Keratinocyte (primary cell): ENCODE data around the gene SELENOF. TPM values are rescaled to one million over a fixed set of nuclear protein-coding genes. Genes with fewer than 3 reads are reported as not detected.

Experiments
- DNase-seq: peaks from one replicate; pipeline ENCODE4 v3.0.0-alpha.2; 2011; ENCODE audit warnings: low read depth, missing footprints, low spot score
- FAIRE-seq: peaks from 2 replicates; lab custom pipeline; 2011; peaks lifted over from hg19 to GRCh38; lab: Jason Lieb, UNC
- H2AFZ ChIP-seq: 2 replicates; pipeline ENCODE4 v1.6.0; 2012; ENCODE audit warnings: low read length, control low read depth, inconsistent platforms; ENCODE audit not compliant: control insufficient read depth
- H3K27ac ChIP-seq: 2 replicates; pipeline ENCODE4 v1.5.1; 2011; ENCODE audit warnings: low read length; ENCODE audit not compliant: control insufficient read depth, insufficient read depth
- H3K27me3 ChIP-seq: 3 replicates; pipeline ENCODE4 v1.6.0; 2011; ENCODE audit warnings: low read length; ENCODE audit not compliant: control insufficient read depth, insufficient read depth; ENCODE audit errors: extremely low read depth
- H3K36me3 ChIP-seq, 2 experiments: 2 replicates in 1 of 2; 3 replicates in 1 of 2; pipeline ENCODE4 v1.5.1; 2011; ENCODE audit warnings: low read length in 2 of 2, mild to moderate bottlenecking in 1 of 2; ENCODE audit not compliant: control insufficient read depth in 2 of 2, insufficient read depth in 2 of 2; ENCODE audit errors: extremely low read depth in 1 of 2
- H3K4me1 ChIP-seq: 3 replicates; pipeline ENCODE4 v1.5.1; 2011; ENCODE audit warnings: low read length; ENCODE audit not compliant: control insufficient read depth, insufficient read depth; ENCODE audit errors: extremely low read depth
- H3K4me2 ChIP-seq: 3 replicates; pipeline ENCODE4 v1.6.0; 2011; ENCODE audit warnings: low read depth, low read length; ENCODE audit not compliant: control insufficient read depth, insufficient read depth; ENCODE audit errors: extremely low read depth
- H3K4me3 ChIP-seq, 3 experiments: fragments of 200-600 bp in 1 of 3; sonication (generic) in 1 of 3; 2 replicates in 2 of 3; 3 replicates in 1 of 3; pipeline ENCODE4 v1.5.1; 2011 to 2016; ENCODE audit warnings: low read length in 3 of 3, mild to moderate bottlenecking in 3 of 3, control low read depth in 2 of 3, inconsistent platforms in 1 of 3, low read depth in 1 of 3, mixed read lengths in 1 of 3, mixed run types in 1 of 3, moderate library complexity in 1 of 3; ENCODE audit not compliant: control insufficient read depth in 2 of 3, insufficient read depth in 2 of 3; ENCODE audit errors: extremely low read depth in 1 of 3
- H3K79me2 ChIP-seq: 2 replicates; pipeline ENCODE4 v1.6.0; 2012; ENCODE audit warnings: low read length; ENCODE audit not compliant: control insufficient read depth, insufficient read depth
- H3K9ac ChIP-seq: 3 replicates; pipeline ENCODE4 v1.6.0; 2011; ENCODE audit warnings: low read length; ENCODE audit not compliant: control insufficient read depth, insufficient read depth; ENCODE audit errors: extremely low read depth
- H3K9me1 ChIP-seq: 3 replicates; pipeline ENCODE4 v1.6.0; 2011; ENCODE audit warnings: low read length; ENCODE audit not compliant: control insufficient read depth, insufficient read depth; ENCODE audit errors: extremely low read depth
- H3K9me3 ChIP-seq: 2 replicates; pipeline ENCODE4 v1.5.1; 2012; ENCODE audit warnings: low read depth, low read length; ENCODE audit not compliant: control insufficient read depth
- H4K20me1 ChIP-seq: 3 replicates; pipeline ENCODE4 v1.6.0; 2011; ENCODE audit warnings: low read length; ENCODE audit not compliant: control insufficient read depth, insufficient read depth; ENCODE audit errors: extremely low read depth
- EZH2 ChIP-seq: IDR thresholded peaks from one replicate; pipeline ENCODE4 v1.6.1; 2012; ENCODE audit warnings: inconsistent platforms, mild to moderate bottlenecking, low read length, moderate library complexity
- dilution Hi-C: fragments of 300-500 bp; cut with MboI; formaldehyde crosslinking; loops from one replicate; pipeline ENCODE4 v1.7.0; 2020; ENCODE audit warnings: low sequenced_read_pairs; ENCODE audit not compliant: extremely low pct_ligation_motif_present
- polyA plus RNA-seq, 5 experiments: library from polyadenylated mRNA; depleted of rRNA in 3 of 5; stranded (reverse) in 3 of 5; stranded (forward) in 1 of 5; unstranded in 1 of 5; fragments of >200 nt; gene quantifications; 1 replicate in 1 of 5; 2 replicates in 3 of 5; 3 replicates in 1 of 5; pipeline versions ENCODE4 v1.2.1 to v1.2.3, GENCODE V29; 2011 to 2012; ENCODE audit warnings: missing spikeins in 2 of 5, low read depth in 1 of 5, low replicate concordance in 1 of 5
- TF ChIP-seq, protein P1 (sequence below), 3 experiments: IDR thresholded peaks in 1 of 3; conservative IDR thresholded peaks in 1 of 3; optimal IDR thresholded peaks in 1 of 3; 2 replicates in 2 of 3; 3 replicates in 1 of 3; pipeline versions ENCODE3 to v1.5.1; 2011; ENCODE audit warnings: low read length in 3 of 3, mild to moderate bottlenecking in 3 of 3, moderate library complexity in 2 of 3, control low read depth in 1 of 3, inconsistent platforms in 1 of 3; ENCODE audit not compliant: insufficient read depth in 2 of 3; ENCODE audit errors: extremely low read depth in 1 of 3

Gene SELENOF
- polyA plus RNA-seq, 1 donor (not counting 4 experiments of a cell fraction or from before 2014, with no cell fraction given) = 246 TPM

DNA sequence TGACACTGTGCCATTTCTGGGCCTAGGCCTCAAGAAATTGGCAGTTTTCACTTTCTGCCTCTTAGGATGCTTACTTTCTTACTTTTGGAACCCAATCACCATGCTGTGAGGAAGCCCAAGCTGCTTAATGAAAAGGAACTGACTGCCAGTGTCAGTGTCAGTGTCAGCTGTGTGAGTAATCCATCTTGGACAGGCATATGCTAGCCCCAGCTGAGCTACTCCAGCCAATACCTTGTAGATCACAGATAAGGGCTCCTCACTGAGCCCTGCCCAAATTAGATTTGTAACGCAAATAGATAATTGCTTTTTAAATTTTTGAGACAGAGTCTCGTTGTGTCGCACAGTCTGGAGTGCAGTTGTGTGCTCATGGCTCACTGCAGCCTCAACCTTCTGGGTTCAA lies 59.6 kb downstream of the SELENOF start:
- FAIRE-seq = no peak
- no peak for TF ChIP-seq EZH2
- TF ChIP-seq, protein P1, sequence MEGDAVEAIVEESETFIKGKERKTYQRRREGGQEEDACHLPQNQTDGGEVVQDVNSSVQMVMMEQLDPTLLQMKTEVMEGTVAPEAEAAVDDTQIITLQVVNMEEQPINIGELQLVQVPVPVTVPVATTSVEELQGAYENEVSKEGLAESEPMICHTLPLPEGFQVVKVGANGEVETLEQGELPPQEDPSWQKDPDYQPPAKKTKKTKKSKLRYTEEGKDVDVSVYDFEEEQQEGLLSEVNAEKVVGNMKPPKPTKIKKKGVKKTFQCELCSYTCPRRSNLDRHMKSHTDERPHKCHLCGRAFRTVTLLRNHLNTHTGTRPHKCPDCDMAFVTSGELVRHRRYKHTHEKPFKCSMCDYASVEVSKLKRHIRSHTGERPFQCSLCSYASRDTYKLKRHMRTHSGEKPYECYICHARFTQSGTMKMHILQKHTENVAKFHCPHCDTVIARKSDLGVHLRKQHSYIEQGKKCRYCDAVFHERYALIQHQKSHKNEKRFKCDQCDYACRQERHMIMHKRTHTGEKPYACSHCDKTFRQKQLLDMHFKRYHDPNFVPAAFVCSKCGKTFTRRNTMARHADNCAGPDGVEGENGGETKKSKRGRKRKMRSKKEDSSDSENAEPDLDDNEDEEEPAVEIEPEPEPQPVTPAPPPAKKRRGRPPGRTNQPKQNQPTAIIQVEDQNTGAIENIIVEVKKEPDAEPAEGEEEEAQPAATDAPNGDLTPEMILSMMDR (optimal IDR thresholded peaks at IDR 0.05 in 1 of 3, IDR thresholded peaks at IDR 0.05 in 1 of 3, conservative IDR thresholded peaks at IDR 0.05 in 1 of 3; ENCODE audit: extremely low read depth in 1 of 3, insufficient read depth in 2 of 3, low read length in 3 of 3) = no peak
- H3K9me1 ChIP-seq = no peaks in the 10 kb centered on the region
- H3K9ac ChIP-seq = no peak overlapping the region
- no peak for DNase-seq
- no peaks in the 10 kb centered on the region for H3K4me1 ChIP-seq
- H3K79me2 ChIP-seq = no peaks in the 10 kb centered on the region
- H2AFZ ChIP-seq = no peak overlapping the region
- dilution Hi-C loops = no loop called here
- H3K36me3 ChIP-seq = no peaks in the 10 kb centered on the region
- H3K27me3 ChIP-seq = no peaks in the 10 kb centered on the region
- no peak overlapping the region for H3K4me3 ChIP-seq
- no peaks in the 10 kb centered on the region for H3K9me3 ChIP-seq
- H4K20me1 ChIP-seq = no peaks in the 10 kb centered on the region
- no peak overlapping the region for H3K4me2 ChIP-seq
- no peak overlapping the region for H3K27ac ChIP-seq

DNA sequence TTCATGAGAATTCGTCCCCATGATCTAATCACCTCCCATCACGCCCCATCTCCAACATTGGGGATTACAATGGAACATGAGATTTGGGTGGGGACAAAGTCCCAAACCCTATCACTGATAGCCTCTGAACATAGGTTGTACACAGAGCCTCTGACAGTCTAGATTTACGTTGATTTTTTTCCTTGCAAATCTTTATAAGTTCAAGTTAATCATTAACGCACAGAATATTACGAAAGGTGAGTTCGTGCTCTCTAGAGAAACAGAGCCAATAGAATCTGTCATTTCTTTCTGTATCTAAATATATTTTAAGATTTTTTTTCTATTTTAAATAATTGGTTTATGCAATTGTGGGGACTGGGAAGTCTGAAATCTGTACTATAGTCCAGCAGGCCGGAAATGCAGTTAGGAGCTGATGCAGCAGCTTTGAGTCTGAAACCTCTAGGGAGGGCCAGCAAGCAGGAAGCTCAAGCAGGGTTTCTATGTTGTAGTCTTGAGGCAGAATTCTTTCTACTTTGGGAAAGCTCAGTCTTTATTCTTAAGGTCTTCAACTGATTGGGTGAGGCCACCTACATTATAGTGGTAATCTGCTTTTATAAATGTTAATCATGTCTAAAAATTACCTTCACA lies 61.0 kb downstream of the SELENOF start:
- H3K36me3 ChIP-seq = no peaks in the 10 kb centered on the region
- H3K9me1 ChIP-seq = no peaks in the 10 kb centered on the region
- H3K27me3 ChIP-seq = no peaks in the 10 kb centered on the region
- dilution Hi-C loops = no loop called here
- no peak overlapping the region for H3K4me2 ChIP-seq
- H3K9ac ChIP-seq = no peak overlapping the region
- H4K20me1 ChIP-seq = no peaks in the 10 kb centered on the region
- no peak overlapping the region for H3K27ac ChIP-seq
- no peak overlapping the region for H2AFZ ChIP-seq
- H3K79me2 ChIP-seq = no peaks in the 10 kb centered on the region
- TF ChIP-seq, protein P1 (optimal IDR thresholded peaks at IDR 0.05 in 1 of 3, IDR thresholded peaks at IDR 0.05 in 1 of 3, conservative IDR thresholded peaks at IDR 0.05 in 1 of 3; ENCODE audit: extremely low read depth in 1 of 3, insufficient read depth in 2 of 3, low read length in 3 of 3) = no peak
- TF ChIP-seq EZH2 = no peak
- H3K4me1 ChIP-seq = no peaks in the 10 kb centered on the region
- FAIRE-seq = no peak
- no peaks in the 10 kb centered on the region for H3K9me3 ChIP-seq
- H3K4me3 ChIP-seq = no peak overlapping the region
- DNase-seq = no peak
